Measurements from ENCODE around the gene PGPEP1.

GRCh38 chr19:18351544-18351943 lies 11.1 kb downstream of the PGPEP1 start:
- TF ChIP-seq CTCF (conservative IDR thresholded peaks at IDR 0.05) (no peak), ZFX (IDR thresholded peaks at IDR 0.05) (no peak)
